ENCODE measurements around the gene KCNE2. TPM values are rescaled to one million over a fixed set of nuclear protein-coding genes. Genes with fewer than 3 reads are reported as not detected.

KCNE2 gene
- total and polyA plus RNA-seq, 2 experiments from 2014 or later: 0.33 TPM; not detected in 1

DNA sequence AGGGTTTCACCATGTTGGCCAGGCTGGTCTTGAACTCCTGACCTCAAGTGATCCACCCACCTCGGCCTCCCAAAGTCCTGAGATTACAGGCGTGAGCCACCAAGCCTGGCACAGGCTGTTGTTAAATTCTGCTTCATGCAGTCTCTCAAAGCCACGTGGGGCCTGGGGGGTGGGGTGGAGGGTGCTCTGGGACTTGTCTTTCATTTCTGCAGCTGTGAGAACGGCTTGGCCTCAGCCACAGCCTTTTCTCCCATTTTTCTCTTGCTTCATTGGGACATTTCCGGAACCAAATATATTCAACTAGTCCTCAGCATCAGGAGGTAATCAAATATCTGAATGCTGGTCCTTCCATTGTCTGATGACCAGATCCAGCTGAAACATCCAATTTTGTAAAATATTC, 27.6 kb upstream of the KCNE2 start:
- DNase-seq: no peak
- 32 to 38% methylated on average over 5 of the region's 5 CpGs for WGBS, 2 experiments (ENCODE audit: low coverage in 1 of 2, low lambda C conversion rate in 2 of 2, missing lambda C conversion rate in 2 of 2)

GRCh38 chr21:34336756-34337391, 26.9 kb upstream of the KCNE2 start:
- no peaks in the 10 kb centered on the region for H3K4me1 ChIP-seq (ENCODE audit: insufficient read depth)
- H3K4me3 ChIP-seq: no peak overlapping the region
- H3F3A ChIP-seq (ENCODE audit: insufficient read depth): peaks cover 10% of the 10 kb centered on the region; the same call in 1 of the 2 replicates
- H3K27ac ChIP-seq: no peak overlapping the region
- no peak overlapping the region for H3K4me2 ChIP-seq (ENCODE audit: unreplicated experiment)
- no peak for DNase-seq
- H2AFZ ChIP-seq: no peak overlapping the region
- in situ Hi-C loops (cut with MboI): no loop called here
- no peaks in the 10 kb centered on the region for H3K27me3 ChIP-seq (replicated peaks; ENCODE audit: insufficient read depth)
- no peaks in the 10 kb centered on the region for H3K36me3 ChIP-seq (ENCODE audit: low read depth)
- WGBS, 2 experiments (ENCODE audit: low coverage in 1 of 2, low lambda C conversion rate in 2 of 2, missing lambda C conversion rate in 2 of 2): 91 to 95% methylated on average over 13 of the region's 13 CpGs
- H3K9me2 ChIP-seq (ENCODE audit: insufficient read depth): no peaks in the 10 kb centered on the region
- H3K79me2 ChIP-seq (ENCODE audit: insufficient read depth): no peaks in the 10 kb centered on the region
- H3K9me3 ChIP-seq (ENCODE audit: low read depth): no peaks in the 10 kb centered on the region
- TF ChIP-seq EZH2 (IDR thresholded peaks at IDR 0.05; ENCODE audit: insufficient read depth, poor library complexity, severe bottlenecking) (no peak), EZH2phosphoT487 (IDR thresholded peaks at IDR 0.05; ENCODE audit: insufficient read depth, low read depth) (no peak)
- H3K9ac ChIP-seq: no peak overlapping the region
- H4K20me1 ChIP-seq (ENCODE audit: insufficient read depth): no peaks in the 10 kb centered on the region

More for the DNA sequence above, 27.6 kb upstream of the KCNE2 start:
- no peaks in the 10 kb centered on the region for H3K4me1 ChIP-seq (ENCODE audit: insufficient read depth)
- no peaks in the 10 kb centered on the region for H4K20me1 ChIP-seq (ENCODE audit: insufficient read depth)
- no peak overlapping the region for H2AFZ ChIP-seq
- H3K79me2 ChIP-seq (ENCODE audit: insufficient read depth): no peaks in the 10 kb centered on the region
- no peak for TF ChIP-seq EZH2 (IDR thresholded peaks at IDR 0.05; ENCODE audit: insufficient read depth, poor library complexity, severe bottlenecking)
- no peak for TF ChIP-seq EZH2phosphoT487 (IDR thresholded peaks at IDR 0.05; ENCODE audit: insufficient read depth, low read depth)
- no peaks in the 10 kb centered on the region for H3K27me3 ChIP-seq (replicated peaks; ENCODE audit: insufficient read depth)
- H3K27ac ChIP-seq: no peak overlapping the region
- no peak overlapping the region for H3K4me3 ChIP-seq
- no peak overlapping the region for H3K9ac ChIP-seq
- in situ Hi-C loops (cut with MboI): no loop called here
- H3K36me3 ChIP-seq (ENCODE audit: low read depth): no peaks in the 10 kb centered on the region
- peaks cover 10% of the 10 kb centered on the region; the same call in 1 of the 2 replicates for H3F3A ChIP-seq (ENCODE audit: insufficient read depth)
- H3K9me2 ChIP-seq (ENCODE audit: insufficient read depth): no peaks in the 10 kb centered on the region
- no peaks in the 10 kb centered on the region for H3K9me3 ChIP-seq (ENCODE audit: low read depth)
- H3K4me2 ChIP-seq (ENCODE audit: unreplicated experiment): no peak overlapping the region

- Histone ChIP-seq H3K4me2 (ENCODE audit: unreplicated experiment) (no peak overlapping the region), H3K79me2 (ENCODE audit: insufficient read depth) (no peaks in the 10 kb centered on the region), H3F3A (ENCODE audit: insufficient read depth) (peaks cover 10% of the 10 kb centered on the region; the same call in 1 of the 2 replicates), H3K9me2 (ENCODE audit: insufficient read depth) (no peaks in the 10 kb centered on the region), H3K4me3 (no peak overlapping the region), H3K27ac (no peak overlapping the region), H3K4me1 (ENCODE audit: insufficient read depth) (no peaks in the 10 kb centered on the region), H3K9me3 (ENCODE audit: low read depth) (no peaks in the 10 kb centered on the region), H4K20me1 (ENCODE audit: insufficient read depth) (no peaks in the 10 kb centered on the region), H3K9ac (no peak overlapping the region), H2AFZ (no peak overlapping the region), H3K36me3 (ENCODE audit: low read depth) (no peaks in the 10 kb centered on the region), H3K27me3 (replicated peaks; ENCODE audit: insufficient read depth) (no peaks in the 10 kb centered on the region)
- DNase-seq: no peak
- TF ChIP-seq EZH2 (IDR thresholded peaks at IDR 0.05; ENCODE audit: insufficient read depth, poor library complexity, severe bottlenecking) (no peak), EZH2phosphoT487 (IDR thresholded peaks at IDR 0.05; ENCODE audit: insufficient read depth, low read depth) (no peak)
- WGBS, 2 experiments (ENCODE audit: low coverage in 1 of 2, low lambda C conversion rate in 2 of 2, missing lambda C conversion rate in 2 of 2): 68 to 70% methylated on average over 4 to 6 of the region's 6 CpGs
- in situ Hi-C loops (cut with MboI): no loop called here
Observed at GRCh38 chr21:34337741-34338140, 26.1 kb upstream of the KCNE2 start.

GRCh38 chr21:34338226-34338625, 25.6 kb upstream of the KCNE2 start:
- H3K36me3 ChIP-seq (ENCODE audit: low read depth): no peaks in the 10 kb centered on the region
- in situ Hi-C loops (cut with MboI): no loop called here
- H4K20me1 ChIP-seq (ENCODE audit: insufficient read depth): no peaks in the 10 kb centered on the region
- 89 to 93% methylated on average over 8 of the region's 8 CpGs for WGBS, 2 experiments (ENCODE audit: low coverage in 1 of 2, low lambda C conversion rate in 2 of 2, missing lambda C conversion rate in 2 of 2)
- no peak overlapping the region for H3K9ac ChIP-seq
- no peaks in the 10 kb centered on the region for H3K9me2 ChIP-seq (ENCODE audit: insufficient read depth)
- DNase-seq: no peak
- no peaks in the 10 kb centered on the region for H3K4me1 ChIP-seq (ENCODE audit: insufficient read depth)
- H3K27ac ChIP-seq: no peak overlapping the region
- no peaks in the 10 kb centered on the region for H3K9me3 ChIP-seq (ENCODE audit: low read depth)
- no peaks in the 10 kb centered on the region for H3K27me3 ChIP-seq (replicated peaks; ENCODE audit: insufficient read depth)
- no peak for TF ChIP-seq EZH2 (IDR thresholded peaks at IDR 0.05; ENCODE audit: insufficient read depth, poor library complexity, severe bottlenecking)
- TF ChIP-seq EZH2phosphoT487 (IDR thresholded peaks at IDR 0.05; ENCODE audit: insufficient read depth, low read depth): no peak
- peaks cover 10% of the 10 kb centered on the region; the same call in 1 of the 2 replicates for H3F3A ChIP-seq (ENCODE audit: insufficient read depth)
- H3K79me2 ChIP-seq (ENCODE audit: insufficient read depth): no peaks in the 10 kb centered on the region
- H3K4me3 ChIP-seq: no peak overlapping the region
- H3K4me2 ChIP-seq (ENCODE audit: unreplicated experiment): no peak overlapping the region
- no peak overlapping the region for H2AFZ ChIP-seq
